ENCODE data around the gene C2CD4C.
"Not testable (repeated sequence)": the region's sequence is repeated elsewhere in the genome, so short reads cannot be mapped to it uniquely, and the experiment has no call there.

C2CD4C gene

DNA sequence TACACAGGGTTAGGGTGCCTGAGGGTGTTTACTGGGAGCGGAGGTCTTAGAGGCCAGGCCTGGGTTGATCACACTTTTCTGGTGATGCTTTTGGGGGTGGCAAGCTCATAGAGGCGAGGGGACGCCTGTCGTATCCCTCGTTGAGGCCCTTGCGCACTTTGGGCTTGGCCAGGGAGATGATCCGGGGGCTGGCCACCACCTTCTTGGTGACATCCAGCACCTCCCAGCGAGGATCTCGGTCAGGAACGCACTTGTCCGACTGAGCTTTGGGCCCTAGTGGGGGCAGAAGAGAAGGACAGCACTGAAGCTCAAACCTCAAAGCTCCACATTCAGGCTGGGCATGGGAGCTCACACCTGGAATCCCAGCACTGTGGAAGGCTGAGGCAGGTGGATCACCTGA lies 46.8 kb downstream of the C2CD4C start:
- FAIRE-seq: no peak

DNA sequence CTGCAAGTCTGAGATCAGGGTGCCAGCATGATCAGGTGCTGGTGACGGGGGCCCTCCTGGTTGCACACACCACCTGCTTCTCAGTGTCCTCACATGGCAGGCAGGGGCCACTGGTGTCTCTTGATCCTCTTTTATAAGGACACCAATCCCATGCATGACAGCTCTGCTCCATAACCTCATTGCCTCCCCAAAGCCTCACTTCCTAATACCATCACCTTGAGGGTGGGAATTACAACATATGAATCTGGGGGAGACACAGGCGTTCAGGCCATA lies 49.4 kb downstream of the C2CD4C start:
- FAIRE-seq: no peak

DNA sequence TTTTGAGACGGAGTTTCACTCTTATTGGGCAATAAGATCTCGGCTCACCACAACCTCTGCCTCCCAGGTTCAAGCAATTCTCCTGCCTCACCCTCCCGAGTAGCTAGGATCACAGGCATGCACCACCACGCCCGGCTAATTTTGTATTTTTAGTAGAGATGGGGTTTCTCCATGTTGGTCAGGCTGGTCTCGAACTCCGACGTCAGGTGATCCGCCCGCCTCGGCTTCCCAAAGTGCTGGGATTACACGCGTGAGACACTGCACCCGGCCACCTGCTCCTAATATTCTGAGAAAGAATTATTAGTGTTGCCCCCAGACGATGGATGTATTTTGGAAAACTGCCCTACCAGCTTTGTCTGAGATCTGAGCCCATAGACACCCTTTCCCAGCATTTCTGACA lies 53.4 kb downstream of the C2CD4C start:
- FAIRE-seq: not testable (repeated sequence)

Data from endometrium (tissue), 2 donors.